Osteocyte (in vitro differentiated cells): Measurements from ENCODE around the gene SEMA3B. TPM values are rescaled to one million over a fixed set of nuclear protein-coding genes. Genes with fewer than 3 reads are reported as not detected.

Source experiments
- DNase-seq: peaks from one replicate; pipeline ENCODE4 v3.0.0; 2021; ENCODE audit warnings: mixed read lengths; ENCODE audit not compliant: unreplicated experiment; ENCODE audit errors: extremely low spot score
- H3K27ac Mint-ChIP-seq: one replicate; pipeline ENCODE4 v1.8.0; 2021; ENCODE audit warnings: mild to moderate bottlenecking, mixed read lengths; ENCODE audit not compliant: unreplicated experiment
- H3K27me3 Mint-ChIP-seq: one replicate; pipeline ENCODE4 v1.8.0; 2021; ENCODE audit warnings: mixed read lengths; ENCODE audit not compliant: unreplicated experiment
- H3K36me3 Mint-ChIP-seq: one replicate; pipeline ENCODE4 v1.8.0; 2021; ENCODE audit warnings: mixed read lengths; ENCODE audit not compliant: unreplicated experiment
- H3K4me1 Mint-ChIP-seq: one replicate; pipeline ENCODE4 v1.8.0; 2021; ENCODE audit warnings: mixed read lengths; ENCODE audit not compliant: unreplicated experiment
- H3K4me3 Mint-ChIP-seq: one replicate; pipeline ENCODE4 v1.8.0; 2021; ENCODE audit warnings: mild to moderate bottlenecking, moderate library complexity, mixed read lengths; ENCODE audit not compliant: unreplicated experiment
- H3K9me3 Mint-ChIP-seq: one replicate; pipeline ENCODE4 v1.8.0; 2021; ENCODE audit warnings: mixed read lengths; ENCODE audit not compliant: unreplicated experiment
- CTCF ChIP-seq: fragments of 200-600 bp; sonication (generic); IDR thresholded peaks from 2 replicates; pipeline ENCODE4 v1.5.0; 2021; ENCODE audit warnings: antibody characterized with exemption, mild to moderate bottlenecking, moderate library complexity
- total RNA-seq: library from RNA; stranded (reverse); gene quantifications from 2 replicates; pipeline ENCODE4 v1.2.1, GENCODE V29; 2021

SEMA3B gene
- total RNA-seq, 1 donor from 2014 or later, result 8.1 TPM

GRCh38 chr3:50316657-50317242 lies 47.8 kb downstream of the SEMA3B start:
- Mint-ChIP-seq H3K9me3 (no peaks in the 10 kb centered on the region), H3K4me3 (no peak overlapping the region), H3K36me3 (peaks cover 7% of the 10 kb centered on the region), H3K27me3 (no peaks in the 10 kb centered on the region), H3K4me1 (peaks cover 23% of the 10 kb centered on the region), H3K27ac (peak overlapping the region; percentile 34)
- no peak for TF ChIP-seq CTCF
- DNase-seq, result no peak

GRCh38 chr3:50317300-50317699 lies 48.4 kb downstream of the SEMA3B start:
- H3K9me3 Mint-ChIP-seq, result no peaks in the 10 kb centered on the region
- no peak overlapping the region for H3K27ac Mint-ChIP-seq
- no peak overlapping the region for H3K4me3 Mint-ChIP-seq
- TF ChIP-seq CTCF, result no peak
- peaks cover 26% of the 10 kb centered on the region for H3K4me1 Mint-ChIP-seq
- no peaks in the 10 kb centered on the region for H3K27me3 Mint-ChIP-seq
- DNase-seq, result no peak
- H3K36me3 Mint-ChIP-seq, result peaks cover 7% of the 10 kb centered on the region

- Mint-ChIP-seq H3K4me1 (peaks cover 28% of the 10 kb centered on the region), H3K4me3 (no peak overlapping the region), H3K9me3 (no peaks in the 10 kb centered on the region), H3K27me3 (no peaks in the 10 kb centered on the region), H3K36me3 (peaks cover 7% of the 10 kb centered on the region), H3K27ac (no peak overlapping the region)
- no peak for DNase-seq
- no peak for TF ChIP-seq CTCF
Measured at GRCh38 chr3:50318163-50318562, 49.2 kb downstream of the SEMA3B start.

- no peak for DNase-seq
- peaks cover 28% of the 10 kb centered on the region for H3K4me1 Mint-ChIP-seq
- no peak overlapping the region for H3K27ac Mint-ChIP-seq
- H3K27me3 Mint-ChIP-seq, result no peaks in the 10 kb centered on the region
- no peak for TF ChIP-seq CTCF
- H3K36me3 Mint-ChIP-seq, result peaks cover 7% of the 10 kb centered on the region
- H3K4me3 Mint-ChIP-seq, result no peak overlapping the region
- H3K9me3 Mint-ChIP-seq, result no peaks in the 10 kb centered on the region
Measured at GRCh38 chr3:50318615-50319014, 49.7 kb downstream of the SEMA3B start.

- Mint-ChIP-seq H3K27ac (peak overlapping the region; percentile 27), H3K27me3 (no peaks in the 10 kb centered on the region), H3K4me1 (peaks cover 28% of the 10 kb centered on the region), H3K9me3 (no peaks in the 10 kb centered on the region), H3K36me3 (peaks cover 7% of the 10 kb centered on the region), H3K4me3 (peak overlapping the region; percentile 14)
- DNase-seq, result no peak
- no peak for TF ChIP-seq CTCF
Measured at GRCh38 chr3:50319181-50319893, 50.4 kb downstream of the SEMA3B start.
